GM18873 (cell line): ENCODE measurements around the gene ABCC8.

Experiments
- ATAC-seq: cut with Tn5 transposase; IDR thresholded peaks from one replicate; pipeline ENCODE4 v1.9.1; 2021; ENCODE audit warnings: mild to moderate bottlenecking, moderate library complexity, moderate number of reproducible peaks; ENCODE audit not compliant: unreplicated experiment, low FRiP score

Gene ABCC8

DNA sequence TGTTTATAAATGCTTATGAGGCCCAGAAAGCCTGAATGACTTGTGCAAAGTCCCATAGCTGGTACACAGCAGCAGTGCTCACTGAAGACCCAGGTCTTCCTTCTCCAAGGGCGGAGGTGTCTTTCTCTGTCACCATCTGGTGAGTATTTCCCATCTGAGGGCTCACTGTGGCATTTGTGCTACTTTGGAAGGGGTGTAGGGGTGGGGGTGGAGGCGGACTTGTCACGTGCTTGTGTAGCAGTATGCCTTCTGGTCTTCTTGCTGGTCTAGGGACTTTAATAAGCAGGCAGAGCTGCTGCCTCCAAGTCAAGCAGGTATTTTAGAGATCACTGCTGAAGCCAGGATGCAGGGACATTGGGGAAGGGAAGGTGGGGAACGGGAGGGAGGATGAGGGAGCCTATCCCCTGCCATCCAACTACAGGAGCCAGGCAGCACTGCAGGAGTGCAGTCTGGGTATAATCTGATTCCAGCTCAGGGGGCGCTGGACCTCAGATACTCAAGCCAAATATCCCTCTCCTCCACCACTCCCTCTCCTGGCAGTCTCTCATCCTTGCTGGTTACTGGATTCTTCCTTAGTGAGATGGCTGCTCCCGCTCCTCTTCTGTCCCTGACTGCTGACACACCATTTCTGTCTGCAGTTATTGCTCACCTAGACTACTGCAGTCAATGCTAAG lies 3.4 kb downstream of the ABCC8 start:
- no peak for ATAC-seq

- no peak for ATAC-seq
Observed at GRCh38 chr11:17472467-17472866, 4.2 kb downstream of the ABCC8 start.

GRCh38 chr11:17471501-17471900 lies 5.1 kb downstream of the ABCC8 start:
- no peak for ATAC-seq

GRCh38 chr11:17469998-17470397 lies 6.6 kb downstream of the ABCC8 start:
- ATAC-seq = no peak

- ATAC-seq = no peak
Observed at GRCh38 chr11:17468122-17468521, 8.5 kb downstream of the ABCC8 start.

- no peak for ATAC-seq
Observed at GRCh38 chr11:17463546-17464174, 13.0 kb downstream of the ABCC8 start.

GRCh38 chr11:17462940-17463339 lies 13.7 kb downstream of the ABCC8 start:
- no peak for ATAC-seq

DNA sequence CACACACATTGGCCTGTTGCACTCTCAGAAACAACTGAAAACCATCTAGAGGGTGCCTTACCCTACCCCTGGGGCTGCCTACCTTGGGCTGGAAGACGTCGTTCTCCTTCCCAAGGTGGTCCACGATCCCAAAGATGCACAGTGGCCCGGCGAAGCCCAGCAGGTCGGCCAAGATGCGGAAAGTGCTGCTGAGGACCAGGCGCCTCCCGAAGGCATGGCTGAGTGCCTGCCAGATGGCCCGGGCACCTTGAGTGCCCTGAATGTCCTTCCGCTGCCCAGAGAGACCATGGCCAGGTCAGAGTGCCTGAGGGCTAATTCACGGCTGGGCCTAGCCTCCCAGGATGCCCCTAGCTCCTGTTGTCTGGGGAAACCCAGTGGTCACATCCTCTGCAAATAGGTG lies 16.2 kb downstream of the ABCC8 start:
- ATAC-seq = no peak

DNA sequence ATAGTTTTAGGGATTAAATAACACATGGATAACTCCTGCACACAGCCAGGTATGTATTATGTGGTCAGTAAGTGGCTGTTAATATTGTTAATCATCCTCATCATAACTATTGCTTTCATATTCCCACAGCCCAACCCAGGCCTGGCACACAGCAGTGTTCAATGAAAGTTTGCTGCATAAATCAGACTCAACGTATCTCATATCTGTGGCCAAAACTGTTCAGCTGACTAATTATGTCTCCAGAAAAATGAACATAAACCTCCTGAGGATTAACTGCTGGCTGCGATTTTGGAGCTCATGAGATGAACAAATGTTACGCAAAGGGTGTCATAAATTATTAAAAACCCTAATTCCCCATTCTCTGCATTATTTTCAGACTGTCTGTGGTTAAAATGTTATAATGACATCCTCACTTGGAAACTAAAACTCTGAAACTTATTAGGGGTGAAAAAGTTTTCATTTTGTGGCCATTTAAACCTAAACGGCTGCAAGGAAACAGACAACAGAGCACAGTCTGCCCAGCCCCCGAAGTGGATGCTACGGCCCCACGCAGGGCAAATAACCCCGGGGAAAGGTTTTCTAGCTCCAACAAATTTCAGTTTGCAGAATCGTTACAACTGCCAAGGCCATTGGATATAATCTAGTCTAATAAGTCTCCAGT lies 17.3 kb downstream of the ABCC8 start:
- ATAC-seq = no peak

DNA sequence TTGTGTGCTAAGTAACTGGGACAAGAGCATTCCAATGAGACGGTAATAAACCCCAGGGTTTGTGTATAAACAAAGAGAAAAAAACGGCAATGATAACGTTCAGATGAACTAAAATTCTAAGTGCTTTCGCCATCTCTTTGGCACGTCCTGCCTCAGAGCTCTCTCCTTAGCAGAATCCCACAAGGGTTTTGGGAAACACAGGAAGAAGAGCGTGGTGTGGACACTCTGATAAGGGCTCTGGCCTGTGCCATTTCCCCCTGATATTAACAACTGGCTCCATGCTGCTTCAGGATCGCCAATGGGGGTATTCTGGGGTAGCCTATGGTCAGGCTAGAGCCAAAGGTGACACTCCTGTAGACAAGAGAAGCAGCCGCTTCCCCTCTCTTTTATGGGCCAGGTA lies 18.4 kb downstream of the ABCC8 start:
- ATAC-seq = no peak

DNA sequence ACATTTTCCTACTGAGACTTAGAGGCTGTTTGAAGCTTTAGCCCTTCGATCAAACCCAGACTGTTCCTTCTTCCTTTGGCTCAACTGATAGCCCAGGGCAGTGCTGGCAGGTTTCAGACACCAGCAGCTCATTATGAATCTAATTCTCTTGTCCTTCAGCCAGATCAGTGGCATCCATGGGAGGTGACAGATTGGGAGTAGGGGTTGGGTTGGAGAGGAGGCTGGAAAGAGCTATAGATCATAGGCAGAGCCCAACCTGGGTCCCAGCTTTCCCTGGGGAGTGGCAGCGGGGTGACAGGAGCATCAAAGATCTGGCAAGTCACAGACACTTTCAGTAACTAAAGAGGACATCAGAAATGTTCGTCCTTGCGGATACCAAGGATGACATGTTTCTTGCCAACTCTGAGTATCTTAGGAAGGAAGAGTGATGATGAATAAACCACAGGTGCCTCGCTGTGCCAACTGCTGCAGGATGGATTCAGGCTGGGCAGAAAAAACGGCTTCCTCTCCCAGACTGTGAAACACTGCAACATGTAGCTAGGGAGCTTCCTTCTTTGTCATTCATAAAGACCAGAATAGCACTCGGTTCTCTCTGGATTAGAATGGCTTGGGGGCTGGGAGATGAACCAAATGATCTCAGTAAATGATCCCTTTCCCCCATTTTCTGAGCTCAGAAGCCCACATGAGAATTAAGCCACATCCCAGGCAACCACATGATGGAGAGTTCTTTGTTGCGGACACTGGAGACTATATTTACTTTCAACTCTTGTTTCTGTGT lies 19.1 kb downstream of the ABCC8 start:
- ATAC-seq = no peak

DNA sequence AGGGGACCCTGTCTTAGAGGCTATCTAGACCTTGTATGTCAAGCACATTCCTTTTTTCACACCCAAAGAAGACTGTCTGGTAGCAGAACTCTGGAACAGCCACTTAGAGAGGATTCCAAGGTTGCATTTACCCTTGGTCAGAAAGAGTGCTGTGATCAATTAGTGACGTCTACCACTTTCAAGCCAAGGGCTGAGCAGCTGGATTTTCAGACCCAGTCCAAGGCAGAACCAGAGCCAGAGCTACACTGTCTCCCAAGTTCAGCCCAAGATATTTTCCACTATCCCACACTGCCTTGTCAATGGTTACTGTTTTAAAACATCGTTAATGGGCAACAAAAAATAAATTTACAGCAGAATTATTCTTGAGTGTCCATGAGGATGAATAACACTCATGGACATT lies 24.0 kb downstream of the ABCC8 start:
- ATAC-seq = no peak

- ATAC-seq = no peak
Observed at GRCh38 chr11:17449158-17449557, 27.5 kb downstream of the ABCC8 start.

DNA sequence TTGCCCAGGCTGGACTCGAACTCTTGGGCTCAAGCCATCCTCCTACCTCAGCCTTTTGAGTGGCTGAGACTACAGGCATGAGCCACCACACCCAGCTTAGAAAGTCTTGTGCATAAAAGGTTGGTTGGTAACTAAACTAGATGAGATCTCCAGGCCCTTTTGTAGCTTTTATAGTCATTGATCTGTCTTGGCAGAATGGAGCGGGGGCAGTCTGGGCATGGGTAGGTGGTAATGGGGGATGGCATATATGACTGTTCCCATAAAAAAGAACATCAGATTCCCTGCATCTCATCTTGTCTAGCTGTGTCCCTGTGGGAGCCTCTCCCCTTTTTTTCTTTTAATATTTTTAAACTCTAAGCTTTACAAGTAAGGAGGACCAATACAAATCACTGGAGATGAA lies 30.2 kb downstream of the ABCC8 start:
- ATAC-seq = no peak

- ATAC-seq = no peak
Observed at GRCh38 chr11:17445240-17445795, 31.3 kb downstream of the ABCC8 start.

- ATAC-seq = no peak
Observed at GRCh38 chr11:17443926-17444690, 32.5 kb downstream of the ABCC8 start.

DNA sequence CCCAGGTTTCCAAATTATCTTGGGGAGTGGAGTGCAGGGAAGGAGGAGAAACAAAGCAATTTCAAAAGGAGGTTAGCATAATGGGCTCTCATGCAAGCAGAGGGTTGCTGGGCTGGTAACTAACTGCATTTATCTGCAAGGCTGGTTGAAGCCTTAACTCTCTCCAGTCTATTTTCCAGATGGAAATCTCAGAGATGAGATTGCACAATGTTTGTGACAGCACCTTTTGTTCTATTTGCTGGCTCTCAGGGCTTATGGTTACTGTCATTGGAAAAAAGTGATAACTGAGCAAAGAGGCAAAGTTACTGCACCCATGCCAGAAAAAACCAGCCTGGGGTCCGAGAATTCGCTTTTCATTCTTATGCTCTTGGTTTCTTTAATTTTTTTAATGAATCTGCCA lies 33.2 kb downstream of the ABCC8 start:
- no peak for ATAC-seq

DNA sequence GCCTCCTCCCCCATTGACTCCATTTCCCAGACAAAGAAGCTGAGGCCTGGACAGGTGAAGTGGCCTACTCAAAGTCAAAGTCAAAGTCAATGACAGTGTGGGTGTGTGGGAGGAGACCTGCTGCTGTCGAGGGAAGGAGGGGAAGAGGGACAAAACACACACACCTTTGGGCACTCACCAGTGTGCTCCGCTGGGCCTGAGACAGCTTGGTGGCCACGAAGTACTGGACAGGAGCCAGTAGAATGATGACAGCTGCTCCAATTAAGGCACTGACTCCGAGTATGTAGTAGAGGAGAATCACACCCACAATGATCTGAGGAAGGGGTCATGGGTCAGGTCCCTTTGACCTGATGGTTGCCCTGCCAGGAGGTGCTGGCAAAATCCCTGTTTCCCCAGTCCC lies 33.6 kb downstream of the ABCC8 start:
- ATAC-seq = no peak

GRCh38 chr11:17439316-17439782 lies 37.3 kb downstream of the ABCC8 start:
- no peak for ATAC-seq

GRCh38 chr11:17437366-17437765 lies 39.3 kb downstream of the ABCC8 start:
- ATAC-seq = no peak
